HPDE6-E6E7 (cell line): Measurements from ENCODE around the gene CA7.
A peak's percentile ranks its signal among the peaks of the same experiment; 100 is the strongest.
"Not testable (repeated sequence)": the region's sequence is repeated elsewhere in the genome, so short reads cannot be mapped to it uniquely, and the experiment has no call there.

Source experiments
- DNase-seq: peaks from one replicate; pipeline ENCODE4 v3.0.0; 2011; ENCODE audit warnings: missing footprints; ENCODE audit errors: extremely low spot score

CA7 gene

GRCh38 chr16:66846831-66847230 lies 2.6 kb downstream of the CA7 start:
- DNase-seq: no peak

DNA sequence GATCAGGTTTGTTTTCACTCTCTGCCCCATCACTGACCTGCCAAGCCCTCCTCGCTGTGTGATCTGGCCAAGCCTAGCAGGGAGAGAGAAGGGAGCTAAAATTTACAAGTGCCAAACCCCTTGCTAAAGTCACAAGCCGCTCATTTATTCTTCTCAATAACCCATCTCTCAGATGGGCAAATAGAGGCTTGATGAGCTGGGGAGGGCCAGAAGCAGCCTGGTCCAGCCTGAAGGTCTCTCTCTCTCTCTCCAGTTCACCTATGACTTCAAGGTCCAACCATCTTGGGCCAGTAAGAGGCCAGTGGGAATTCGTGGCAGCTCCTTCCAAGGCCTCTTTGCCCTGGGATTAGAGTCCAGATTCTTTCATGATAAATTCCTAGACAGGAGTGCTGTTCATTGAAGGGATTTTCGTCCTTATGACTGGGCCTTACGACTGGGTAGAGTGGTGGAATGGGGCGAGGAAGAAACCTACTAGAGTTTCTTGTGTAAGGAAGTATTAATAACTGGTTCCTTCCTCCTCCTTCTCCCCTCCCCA lies 3.4 kb downstream of the CA7 start:
- no peak for DNase-seq

- no peak for DNase-seq
Observed at GRCh38 chr16:66848172-66848571, 4.0 kb downstream of the CA7 start.

DNA sequence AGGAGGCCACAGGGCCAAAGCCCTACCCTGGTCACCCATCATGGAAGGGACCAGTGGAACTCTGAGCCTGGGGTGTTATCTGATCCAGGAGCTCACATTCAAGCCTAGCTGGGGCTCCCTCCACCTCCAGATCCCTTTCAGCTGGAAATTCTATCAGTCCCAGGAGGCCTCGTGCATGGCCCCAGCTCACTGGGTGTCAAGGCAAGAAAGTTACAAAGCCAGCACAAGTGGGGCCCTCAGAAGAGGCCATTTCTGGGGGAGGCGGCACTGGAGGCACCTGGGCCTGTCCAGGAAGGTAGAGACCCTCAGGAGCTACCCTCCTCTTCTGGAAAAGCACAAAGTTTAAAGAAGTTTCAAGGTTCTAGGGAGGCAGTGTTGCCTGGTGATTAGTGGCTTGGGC lies 4.8 kb downstream of the CA7 start:
- no peak for DNase-seq

DNA sequence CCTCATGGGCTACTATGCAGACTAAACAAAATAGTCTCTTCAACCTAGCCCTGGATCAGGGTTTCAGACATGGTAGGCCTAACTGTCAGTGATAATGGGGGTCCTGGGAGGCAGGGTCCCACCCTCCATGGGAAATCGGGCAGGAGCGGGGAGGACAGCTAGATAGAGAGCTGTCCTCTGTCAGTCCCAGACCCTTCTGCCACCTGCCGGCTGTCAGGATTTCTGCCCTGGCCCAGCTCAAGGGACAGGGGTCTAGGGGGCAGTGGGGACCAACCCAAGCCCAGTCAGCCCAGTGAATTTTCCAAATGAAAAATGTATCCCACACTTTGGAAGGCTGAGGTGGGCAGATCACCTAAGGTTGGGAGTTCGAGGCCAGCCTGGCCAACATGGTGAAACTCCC lies 5.3 kb downstream of the CA7 start:
- DNase-seq: no peak

GRCh38 chr16:66850115-66850815 lies 6.1 kb downstream of the CA7 start:
- no peak for DNase-seq

DNA sequence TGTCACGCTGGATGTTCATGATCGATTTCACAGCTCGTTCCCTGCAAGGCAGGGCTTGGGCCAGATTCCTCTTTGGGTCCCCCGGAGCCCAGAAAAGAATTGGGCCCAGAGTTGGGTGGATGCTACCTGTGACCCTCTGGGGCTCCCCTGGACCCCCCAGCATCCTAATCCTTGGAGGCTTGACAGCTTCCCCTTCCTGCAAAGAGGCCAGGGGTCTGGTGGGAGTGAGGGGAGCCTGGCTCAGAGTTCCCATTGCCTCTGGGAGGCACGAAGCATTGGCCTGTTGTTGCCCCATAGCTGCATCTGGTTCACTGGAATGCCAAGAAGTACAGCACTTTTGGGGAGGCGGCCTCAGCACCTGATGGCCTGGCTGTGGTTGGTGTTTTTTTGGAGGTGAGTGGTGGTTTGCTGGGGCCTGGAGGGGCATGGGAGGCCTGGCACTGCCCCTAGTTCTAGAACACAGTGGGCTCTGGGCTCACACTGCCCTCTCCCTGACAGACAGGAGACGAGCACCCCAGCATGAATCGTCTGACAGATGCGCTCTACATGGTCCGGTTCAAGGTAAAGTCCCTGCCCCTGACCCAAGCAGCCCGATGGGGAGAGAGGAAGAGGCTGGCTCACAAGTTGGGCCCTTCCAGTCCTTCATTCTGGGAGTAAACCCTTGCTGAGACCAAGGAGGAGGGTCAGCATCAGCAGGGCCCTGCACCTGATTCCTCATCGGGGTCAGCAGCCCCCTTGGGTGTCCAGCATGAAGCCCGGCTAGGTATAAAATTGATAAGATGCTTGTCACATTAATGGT lies 7.2 kb downstream of the CA7 start:
- DNase-seq: no peak

DNA sequence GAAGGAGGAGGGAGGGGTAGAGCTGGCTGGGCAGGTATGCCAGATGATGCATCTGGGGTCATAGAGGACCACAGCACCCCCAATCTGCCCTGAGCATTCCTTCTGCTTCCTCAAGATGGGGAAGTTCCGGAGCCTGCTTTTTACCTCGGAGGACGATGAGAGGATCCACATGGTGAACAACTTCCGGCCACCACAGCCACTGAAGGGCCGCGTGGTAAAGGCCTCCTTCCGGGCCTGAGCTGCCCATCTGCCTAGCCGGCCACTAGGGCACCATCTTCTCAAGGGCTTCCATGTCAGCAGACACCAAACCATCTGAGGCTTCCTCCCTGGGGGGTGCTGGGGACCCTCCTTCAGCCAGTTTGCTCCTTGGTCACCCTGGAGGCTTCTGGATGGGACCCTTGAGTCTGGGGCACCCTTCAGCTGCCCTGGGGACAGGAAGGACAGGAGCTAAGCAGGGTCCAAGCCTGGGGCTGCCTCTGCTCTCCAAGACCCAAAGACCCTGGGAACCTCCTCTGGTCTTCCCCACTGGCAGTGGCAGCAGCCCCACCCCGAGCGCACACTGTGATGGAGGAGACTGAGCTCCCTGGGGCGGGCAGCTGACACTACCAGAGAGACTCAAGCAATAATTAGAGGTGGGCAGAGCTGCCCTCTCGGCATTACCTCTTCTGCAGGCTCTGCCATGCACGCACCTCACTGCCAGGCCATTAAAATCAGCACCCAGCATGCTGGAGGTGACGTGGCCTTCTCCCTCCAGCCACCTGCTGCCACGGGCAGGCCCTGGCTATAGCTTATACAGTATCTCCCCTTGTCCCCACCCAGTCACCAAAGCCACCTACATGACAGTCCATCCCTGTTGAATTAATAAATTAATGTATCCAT lies 9.3 kb downstream of the CA7 start:
- no peak for DNase-seq

- no peak for DNase-seq
Observed at GRCh38 chr16:66856184-66856730, 12.0 kb downstream of the CA7 start.

GRCh38 chr16:66856801-66857200 lies 12.6 kb downstream of the CA7 start:
- DNase-seq: no peak

- no peak for DNase-seq
Observed at GRCh38 chr16:66857437-66857836, 13.2 kb downstream of the CA7 start.

DNA sequence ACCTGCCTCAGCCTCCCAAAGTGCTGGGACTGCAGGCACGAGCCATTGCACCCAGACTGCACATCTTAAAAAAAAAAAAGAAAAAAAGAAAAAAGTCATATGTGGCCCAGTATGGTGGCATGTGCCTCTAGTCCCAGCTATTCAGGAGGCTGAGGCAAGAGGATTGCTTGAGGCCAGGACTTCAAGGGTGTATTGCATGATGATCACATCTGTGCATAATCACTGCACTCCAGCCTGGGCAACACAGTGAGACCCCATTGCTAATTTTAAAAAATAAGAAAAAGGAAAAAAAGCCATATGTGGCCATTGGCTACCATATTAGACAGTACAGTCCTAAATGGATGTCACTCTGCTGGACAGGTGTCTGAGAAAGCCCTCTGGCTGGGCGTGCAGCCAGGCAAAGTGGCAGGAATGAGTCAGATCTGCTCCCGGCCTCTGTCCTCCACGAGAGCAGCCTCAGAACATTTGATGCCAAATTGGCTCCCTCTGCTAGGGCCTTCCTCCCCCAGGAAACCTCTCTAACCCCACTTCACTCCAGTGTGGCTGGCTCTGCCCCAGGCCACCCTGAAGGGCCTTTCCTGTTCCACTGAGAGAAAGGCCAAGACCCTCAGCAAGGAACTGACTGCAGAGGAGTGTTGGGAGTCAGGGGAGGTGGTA lies 14.7 kb downstream of the CA7 start:
- DNase-seq: no peak

DNA sequence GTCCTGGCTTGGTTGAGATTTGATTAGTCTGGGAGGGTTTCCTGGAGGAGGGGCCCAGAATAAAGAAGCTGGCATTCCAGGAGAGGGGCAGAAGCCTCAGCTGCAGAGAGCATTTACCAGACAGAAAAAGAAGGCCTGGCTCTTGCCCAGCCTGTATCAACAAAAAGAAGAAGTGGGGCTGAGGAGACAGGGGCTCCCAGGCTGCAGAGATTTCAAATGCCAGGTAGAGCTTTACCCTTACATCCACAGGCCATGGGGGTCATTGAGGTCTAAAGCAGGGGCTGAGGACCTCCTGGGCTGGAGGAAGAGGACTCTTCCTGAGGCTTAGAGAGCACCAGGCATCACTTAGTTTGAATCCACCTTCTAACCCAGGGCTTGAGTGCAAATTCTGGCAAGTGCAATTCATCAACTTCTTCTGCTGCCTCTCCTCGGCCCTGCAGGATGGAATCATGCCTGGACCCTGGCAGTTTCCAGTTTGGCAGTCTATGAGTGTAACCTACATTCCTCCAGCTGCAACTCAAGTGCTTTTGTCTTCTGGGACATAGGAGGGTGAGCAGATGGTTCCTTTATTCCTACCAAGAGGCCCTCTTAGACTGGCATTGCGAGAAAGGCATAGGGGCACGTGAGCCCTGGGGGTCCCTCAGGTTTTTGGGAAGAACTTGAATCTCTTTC lies 15.3 kb downstream of the CA7 start:
- no peak for DNase-seq

GRCh38 chr16:66862023-66862520 lies 17.9 kb downstream of the CA7 start:
- no peak for DNase-seq

GRCh38 chr16:66863707-66864106 lies 19.5 kb downstream of the CA7 start:
- no peak for DNase-seq

DNA sequence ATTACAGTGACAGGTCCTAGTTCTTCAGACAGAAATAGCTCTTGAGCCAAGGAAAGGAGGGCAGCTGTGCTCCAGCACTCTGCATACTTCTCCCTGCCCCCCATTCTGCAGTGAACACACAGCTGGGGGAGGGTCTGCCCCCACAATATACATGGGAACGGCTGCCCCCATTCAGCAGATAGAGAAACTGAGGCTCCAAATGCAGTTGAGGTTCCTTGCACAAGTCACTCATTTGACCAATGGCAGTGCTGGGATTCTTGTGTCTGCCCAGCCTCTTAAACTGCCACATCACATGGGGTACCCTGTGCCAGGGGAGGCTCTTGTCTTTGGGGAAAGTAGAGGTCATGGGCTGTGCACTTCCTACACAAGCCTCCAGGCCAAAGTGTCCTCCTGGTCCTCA lies 25.2 kb downstream of the CA7 start:
- no peak for DNase-seq

DNA sequence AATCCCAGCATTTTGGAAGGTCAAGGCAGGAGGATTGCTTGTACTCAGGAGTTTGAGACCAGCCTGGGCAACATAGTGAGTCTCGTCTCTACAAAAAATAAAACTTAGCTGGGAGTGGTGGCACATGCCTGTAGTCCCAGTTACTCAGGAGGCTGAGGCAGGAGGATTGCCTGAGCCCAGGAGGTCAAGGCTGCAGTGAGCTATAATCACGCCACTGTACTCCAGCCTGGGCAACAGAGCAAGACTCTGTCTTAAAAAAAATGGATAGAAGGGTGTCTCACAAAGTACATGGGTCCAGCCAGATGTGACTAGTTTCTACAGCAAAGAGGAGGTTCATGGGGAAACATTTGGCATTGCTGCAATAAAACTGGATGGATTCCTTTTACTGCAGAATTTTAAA lies 27.1 kb downstream of the CA7 start:
- not testable (repeated sequence) for DNase-seq

GRCh38 chr16:66871840-66872239 lies 27.6 kb downstream of the CA7 start:
- no peak for DNase-seq

DNA sequence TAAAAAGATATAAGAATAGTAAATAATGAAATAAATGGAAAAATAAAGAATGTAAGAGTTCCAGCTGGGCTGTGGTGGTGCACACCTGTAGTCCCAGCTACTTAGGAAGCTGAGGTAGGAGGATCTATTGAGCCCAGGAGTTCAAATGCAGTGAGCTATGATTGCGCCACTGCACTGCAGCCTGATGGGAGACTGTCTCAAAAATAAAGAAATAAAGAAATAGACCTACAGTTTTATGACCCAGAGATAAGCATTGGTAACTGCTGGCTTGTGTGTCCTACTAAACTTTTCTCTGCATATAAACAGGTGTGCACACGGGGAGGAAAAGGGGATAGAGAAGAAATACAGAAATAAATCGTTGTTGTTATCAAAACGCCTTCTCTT lies 28.3 kb downstream of the CA7 start:
- no peak for DNase-seq

DNA sequence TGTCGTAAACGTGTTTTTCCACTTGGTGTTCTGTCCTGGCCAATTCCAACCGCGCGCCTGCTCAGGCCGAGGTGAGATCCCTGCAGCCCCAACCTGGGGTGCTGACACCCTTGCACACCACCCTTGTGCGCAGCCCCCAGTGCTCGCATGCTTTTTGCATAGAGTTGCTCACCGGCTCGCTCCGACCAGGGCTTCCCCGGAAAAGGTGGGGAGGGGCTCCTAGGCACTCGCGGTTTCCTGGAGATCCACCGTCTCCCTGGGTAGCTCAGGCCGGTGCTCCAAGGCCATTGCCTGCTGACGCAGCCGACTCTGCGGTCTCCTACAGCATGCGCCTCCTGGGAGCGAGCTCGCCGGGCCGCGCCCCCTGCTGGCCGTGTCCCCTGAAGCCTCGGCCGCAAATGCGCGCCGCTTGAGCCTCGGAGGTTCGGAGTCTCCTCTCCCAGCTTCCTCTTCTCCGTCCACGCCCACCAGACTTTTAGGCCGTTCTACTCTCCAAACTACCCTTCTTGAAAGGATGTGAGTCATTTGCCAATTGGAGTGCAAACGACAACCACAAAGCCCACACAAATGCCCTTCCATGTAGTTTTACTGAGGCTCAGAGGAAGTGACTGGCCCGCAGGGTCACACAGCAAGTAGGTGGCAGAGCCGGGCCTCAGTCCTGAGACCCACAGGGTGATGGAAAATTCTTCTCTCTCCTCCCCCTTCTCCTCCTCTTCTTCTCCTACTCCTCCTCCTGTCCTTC lies 28.9 kb downstream of the CA7 start:
- DNase-seq: peak; percentile 93
